GM04504 (cell line): ENCODE measurements around the gene CHP1.
"Not testable (repeated sequence)": the region's sequence is repeated elsewhere in the genome, so short reads cannot be mapped to it uniquely, and the experiment has no call there.

Experiments used
- DNase-seq: peaks from one replicate; pipeline ENCODE4 v3.0.0-alpha.2; 2012; ENCODE audit warnings: low read depth

CHP1 gene

DNA sequence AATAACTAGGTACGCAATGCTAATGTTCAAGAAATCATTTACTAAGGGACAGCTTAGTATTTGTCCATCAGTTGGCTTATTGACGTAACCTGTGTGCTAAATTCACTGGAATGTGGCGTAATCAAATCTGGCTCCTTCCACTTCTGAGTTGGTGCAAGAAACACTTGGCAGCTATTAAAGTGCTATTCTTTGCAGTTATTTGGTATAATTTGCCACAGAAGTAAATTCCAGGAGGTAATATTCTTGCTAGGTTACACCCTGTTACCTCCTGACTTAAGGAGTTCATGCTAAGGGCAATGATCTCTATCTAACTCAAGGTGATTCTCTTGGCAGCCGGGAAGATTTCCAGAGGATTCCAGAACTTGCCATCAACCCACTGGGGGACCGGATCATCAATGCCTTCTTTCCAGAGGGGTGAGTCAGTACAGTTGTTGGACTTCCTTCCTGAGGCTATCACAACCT is 25.5 kb downstream of the CHP1 start:
- no peak for DNase-seq

DNA sequence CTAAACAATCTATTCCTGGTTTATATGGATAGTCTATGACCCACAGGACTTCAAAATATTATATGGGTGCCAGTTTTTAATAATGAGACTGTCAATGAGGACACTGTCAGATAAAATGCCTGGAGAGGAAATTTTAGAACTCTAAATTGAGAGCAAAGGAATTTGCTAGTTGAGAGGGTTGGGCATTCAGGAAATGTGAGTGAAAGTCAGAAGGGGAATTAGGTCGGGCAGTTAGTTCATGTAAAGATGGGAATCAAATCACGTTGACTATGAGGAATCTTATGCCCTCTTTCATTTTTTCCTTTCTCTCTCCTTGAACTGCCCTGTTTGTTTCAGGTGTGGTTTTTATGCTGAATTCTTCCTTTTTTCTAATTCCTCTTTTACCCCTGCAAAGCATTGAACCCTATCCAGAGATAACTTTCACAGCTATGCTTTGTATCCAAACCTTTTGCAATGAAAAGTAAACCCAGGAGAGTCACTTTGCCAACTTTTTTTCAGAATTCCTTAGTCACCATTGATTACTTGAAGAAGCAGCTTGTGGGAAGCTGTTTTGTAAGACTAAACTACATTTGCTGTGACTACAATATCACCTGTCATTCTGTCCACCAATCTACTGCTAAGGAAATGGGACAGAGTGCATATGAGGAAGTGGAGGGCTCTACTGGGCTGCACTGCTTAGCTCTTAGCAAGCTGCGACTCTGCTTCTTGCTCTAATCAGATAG is 27.8 kb downstream of the CHP1 start:
- DNase-seq, result no peak

DNA sequence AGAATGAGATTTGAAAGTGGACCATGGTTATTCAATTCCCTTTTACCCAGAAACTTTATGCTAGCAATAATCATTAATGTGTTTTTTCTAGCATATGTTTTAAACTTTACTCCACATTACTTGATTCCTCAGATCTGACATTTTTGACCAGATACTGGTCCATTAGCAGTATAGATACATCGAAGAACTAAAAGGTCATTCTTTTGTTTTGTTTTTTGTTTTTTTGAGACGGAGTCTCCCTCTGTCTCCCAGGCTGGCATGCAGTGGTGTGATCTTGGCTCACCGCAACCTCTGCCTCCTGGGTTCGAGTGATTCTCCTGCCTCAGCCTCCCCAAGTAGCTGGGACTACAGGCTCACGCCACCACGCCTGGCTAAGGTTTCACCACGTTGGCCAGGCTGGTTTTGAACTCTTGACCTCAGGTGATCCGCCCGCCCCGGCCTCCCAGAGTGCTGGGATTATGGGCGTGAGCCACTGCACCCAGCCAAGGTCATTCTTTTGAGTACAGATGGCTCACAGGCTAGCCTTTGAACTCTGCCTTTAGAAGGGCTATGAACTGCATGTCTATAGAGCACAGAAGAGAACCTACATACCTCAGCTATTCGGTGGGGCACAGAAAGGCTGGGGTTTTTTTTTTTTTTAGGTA is 28.6 kb downstream of the CHP1 start:
- DNase-seq, result no peak

DNA sequence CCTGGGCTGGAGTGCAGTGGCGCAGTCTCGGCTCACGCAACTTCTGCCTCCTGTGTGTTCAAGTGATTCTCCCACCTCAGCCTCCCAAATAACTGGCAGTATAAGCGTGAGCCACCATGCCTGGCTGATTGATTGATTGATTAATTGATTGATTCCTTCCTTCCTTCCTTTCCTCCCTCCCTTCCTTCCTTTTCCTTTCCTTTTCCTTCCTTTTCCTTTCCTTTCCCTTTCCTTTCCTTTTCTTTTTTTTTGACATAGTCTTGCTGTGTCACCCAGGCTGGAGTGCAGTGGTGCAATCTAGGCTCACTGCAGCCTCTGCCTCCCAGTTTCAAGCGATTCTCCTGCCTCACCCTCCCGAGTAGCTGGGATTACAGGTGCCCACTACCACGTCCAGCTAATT is 29.9 kb downstream of the CHP1 start:
- not testable (repeated sequence) for DNase-seq

DNA sequence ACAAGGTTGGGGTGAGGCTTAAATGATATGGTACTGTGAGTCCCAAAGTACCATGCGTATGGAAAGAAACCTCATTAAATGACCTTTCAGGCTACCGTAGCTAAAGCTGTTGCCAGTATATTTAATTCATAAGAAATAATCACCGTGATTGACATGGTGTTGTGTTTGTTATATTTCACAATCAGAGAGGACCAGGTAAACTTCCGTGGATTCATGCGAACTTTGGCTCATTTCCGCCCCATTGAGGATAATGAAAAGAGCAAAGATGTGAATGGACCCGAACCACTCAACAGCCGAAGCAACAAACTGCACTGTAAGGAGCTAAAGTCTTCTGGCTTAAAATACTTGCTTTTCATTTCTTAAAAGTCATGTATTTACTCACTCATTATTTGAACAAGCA is 31.5 kb downstream of the CHP1 start:
- DNase-seq, result no peak

DNA sequence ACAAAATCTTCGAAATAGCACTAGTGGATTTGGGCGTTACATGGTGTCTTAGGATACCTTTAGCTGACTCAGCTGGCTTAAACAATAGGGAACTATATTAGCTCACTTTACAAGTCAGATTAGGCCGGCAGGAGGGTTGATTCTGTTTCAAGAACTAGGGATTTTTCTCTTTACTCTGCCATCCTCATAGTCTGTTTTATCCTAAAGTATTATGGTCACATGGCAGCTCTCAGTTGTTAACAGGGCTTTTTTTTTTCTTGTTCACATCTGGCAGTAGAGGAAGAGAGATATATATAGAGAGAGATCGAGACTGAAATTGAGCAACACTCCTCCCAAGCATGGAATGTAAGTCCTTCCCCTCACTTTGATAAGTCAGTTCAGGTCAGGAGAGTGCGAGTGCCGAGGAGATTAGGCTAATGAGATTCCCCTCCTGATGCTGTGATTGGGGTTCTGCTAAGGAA is 32.9 kb downstream of the CHP1 start:
- DNase-seq, result no peak

DNA sequence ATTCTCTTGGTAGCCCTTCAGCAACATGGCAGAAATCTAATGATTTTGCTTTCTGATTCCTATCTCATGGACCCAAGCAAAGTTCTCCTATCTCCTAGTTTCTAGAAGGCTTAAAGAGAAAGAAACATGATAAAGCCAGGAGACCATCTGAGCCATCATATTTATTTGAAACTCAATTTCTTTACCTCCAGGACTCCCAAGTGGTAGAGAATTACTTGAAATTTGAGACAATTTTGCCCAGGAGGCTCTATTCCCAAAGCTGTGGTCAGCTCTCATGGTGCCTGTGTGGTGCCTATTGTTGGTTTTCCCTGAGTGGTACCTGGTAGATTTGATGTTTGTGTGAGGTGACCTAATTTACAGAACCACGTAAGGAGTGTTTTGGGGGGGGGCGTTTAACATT is 38.8 kb downstream of the CHP1 start:
- DNase-seq, result no peak

DNA sequence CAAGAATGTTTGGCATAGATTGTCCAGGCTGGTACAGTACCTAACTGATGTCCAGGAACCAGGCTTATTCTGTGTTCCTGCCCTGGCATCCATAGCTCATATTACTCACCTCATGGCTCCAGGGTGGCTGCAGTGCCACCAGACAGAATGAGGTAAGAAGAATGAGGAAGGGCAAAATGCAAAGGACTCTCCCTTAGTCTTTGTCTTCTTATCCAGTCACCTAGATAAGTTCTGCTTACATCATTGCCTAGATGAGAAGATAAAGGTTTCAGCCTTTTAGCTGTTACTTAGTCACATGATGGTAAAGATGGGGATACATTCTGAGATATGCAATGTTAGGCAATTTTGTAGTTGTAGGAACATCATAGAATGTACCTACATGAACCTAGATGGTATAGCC is 45.8 kb downstream of the CHP1 start:
- no peak for DNase-seq

DNA sequence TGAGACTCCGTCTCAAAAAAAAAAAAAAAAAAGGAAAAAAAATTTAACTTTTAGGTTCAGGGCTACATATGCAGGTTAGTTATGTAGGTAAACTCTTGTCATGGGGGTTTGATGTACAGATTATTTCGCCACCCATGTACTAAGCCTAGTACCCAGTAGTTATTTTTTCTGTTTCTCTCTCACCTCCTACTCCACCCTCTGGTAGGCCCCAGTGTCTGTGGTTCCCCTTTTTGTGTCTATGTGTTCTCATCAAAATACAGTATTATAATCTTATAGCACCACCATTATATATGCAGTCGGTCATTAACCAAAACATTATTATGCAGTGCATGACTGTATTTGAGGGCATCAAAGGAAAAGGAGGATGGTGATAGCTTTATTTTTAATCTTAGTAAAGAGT is 47.3 kb downstream of the CHP1 start:
- DNase-seq, result no peak

DNA sequence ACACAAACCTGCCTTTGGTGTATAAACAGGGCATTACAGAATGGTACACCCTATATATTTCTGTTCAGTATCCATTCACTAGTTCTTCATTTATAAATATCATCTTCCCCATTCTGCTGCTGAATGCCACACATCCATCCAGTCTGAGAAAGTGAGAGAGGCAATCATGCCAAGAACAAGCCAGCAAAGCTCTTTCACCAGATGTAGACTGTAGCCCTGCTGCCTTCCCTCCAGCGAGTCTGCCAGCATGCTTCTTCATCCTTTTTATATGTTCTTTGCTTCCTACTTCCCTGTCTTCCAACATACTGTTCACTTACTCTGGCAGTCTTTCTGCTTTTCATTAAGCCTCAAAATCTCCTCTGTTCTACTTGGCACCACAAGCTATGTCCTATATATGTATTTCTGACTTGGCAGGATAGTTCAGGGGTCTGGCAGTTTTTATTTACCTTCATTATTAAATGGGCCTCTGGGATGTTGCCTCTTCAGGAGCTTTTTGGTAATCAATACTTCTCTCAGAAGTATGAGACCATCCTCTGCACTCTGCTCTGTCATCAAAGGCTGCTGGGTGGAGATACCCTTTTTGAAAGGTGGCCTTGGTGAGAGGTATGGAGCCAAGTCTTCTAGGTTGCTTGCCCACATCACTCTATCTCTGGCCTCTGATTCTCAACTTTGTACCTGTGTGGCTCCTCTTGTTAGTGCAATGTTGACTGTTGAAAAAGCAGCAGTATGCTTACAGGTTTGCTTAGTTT is 48.6 kb downstream of the CHP1 start:
- DNase-seq, result no peak

DNA sequence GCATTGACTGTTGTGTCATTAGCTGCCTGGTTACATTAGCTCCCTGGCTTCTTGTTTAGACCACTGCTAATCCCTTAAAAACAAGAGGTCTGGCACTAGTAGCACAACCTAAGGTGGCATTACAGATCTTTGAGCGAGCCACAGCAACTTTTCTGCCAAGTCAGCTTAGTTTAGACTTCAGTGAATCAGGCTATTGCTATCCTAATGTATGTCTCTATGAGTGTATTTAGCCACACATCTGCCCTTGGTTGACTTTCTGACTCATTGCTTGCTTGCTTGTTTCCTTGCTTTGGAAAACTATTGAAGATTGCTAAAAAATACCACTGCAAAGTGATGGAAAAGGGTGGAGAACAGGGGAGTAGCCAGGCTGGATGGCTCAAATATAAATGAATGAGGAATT is 50.2 kb downstream of the CHP1 start:
- DNase-seq, result peak; percentile 60

DNA sequence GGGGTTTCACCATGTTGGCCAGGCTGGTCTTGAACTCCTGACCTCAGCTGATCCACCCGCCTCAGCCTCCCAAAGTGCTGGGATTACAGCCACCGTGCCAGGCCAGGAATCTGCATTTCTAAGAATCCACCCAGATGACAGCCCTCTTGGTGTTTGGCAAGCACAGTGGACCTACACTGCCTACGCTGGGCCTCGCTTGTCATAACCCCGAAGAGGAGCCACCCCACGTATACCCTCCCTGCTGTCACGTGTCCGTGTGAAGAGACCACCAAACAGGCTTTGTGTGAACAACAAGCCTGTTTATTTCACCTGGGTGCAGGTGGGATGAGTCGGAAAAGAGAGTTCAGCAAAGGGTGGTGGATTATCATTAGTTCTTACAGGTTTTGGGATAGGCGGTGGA is 51.4 kb downstream of the CHP1 start:
- not testable (repeated sequence) for DNase-seq

DNA sequence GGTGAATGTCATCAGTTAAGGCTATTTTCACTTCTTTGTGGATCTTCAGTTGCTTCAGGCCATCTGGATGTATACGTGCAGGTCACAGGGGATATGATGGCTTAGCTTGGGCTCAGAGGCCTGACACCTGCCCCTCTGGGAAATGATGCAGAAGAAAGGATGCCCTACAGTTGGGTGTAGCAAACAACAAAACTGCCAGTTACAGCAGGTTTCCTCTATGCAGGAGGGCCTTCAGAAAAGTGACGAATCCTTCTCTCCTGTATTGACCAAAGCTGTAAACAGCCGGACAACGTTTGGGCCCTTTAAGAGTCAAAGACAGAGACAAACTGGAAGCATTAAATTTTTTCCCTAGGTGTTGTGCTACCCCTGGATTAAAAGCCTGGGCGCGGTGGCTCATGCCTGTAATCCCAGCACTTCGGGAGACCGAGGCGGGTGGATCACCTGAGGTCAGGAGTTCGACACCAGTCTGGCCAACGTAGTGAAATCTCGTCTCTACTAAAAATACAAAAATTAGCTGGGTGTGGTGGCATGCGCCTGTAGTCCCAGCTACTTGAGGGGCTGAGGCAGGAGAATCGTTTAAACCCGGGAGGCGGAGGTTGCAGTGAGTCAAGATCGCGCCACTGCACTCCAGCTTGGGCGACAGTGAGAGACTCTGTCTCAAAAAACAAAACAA is 52.0 kb downstream of the CHP1 start:
- DNase-seq, result not testable (repeated sequence)

DNA sequence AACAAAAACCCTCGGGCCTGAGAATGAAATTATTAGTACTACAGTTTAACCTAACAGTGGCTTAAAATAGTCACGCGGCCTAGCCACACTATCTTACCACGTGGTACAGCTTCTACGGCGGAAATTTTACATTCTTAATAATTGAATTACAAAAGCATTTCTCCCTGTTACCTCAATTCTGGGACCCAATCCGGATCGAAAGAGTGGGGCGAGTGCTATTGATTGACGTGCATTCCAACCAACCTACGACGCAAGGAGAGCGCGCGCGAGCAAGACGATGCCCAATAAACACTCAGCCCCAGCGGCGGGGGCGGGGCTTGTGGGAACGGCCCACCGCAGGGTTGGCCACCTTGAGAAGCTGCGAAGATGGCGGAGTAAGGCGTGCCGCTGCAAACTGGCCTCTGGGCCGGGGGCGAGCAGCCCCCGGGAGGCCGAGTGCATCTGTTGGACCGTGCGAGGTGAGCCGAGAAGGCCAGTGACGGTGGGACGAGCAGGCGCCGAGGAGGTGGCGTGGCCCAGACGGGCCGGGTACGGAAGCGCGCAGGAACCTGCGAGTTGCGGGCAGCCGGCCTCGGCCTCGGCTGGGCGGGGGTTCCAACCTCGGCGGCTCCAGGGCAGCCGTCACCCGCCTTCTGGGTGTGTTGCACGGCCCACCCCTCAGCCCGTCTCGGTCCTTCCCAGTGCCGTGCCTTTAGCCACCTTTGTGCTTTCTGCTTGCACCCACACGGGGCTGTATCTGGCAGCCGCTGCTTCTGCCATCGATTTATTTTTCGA is 52.8 kb downstream of the CHP1 start:
- peak; percentile 98 for DNase-seq

DNA sequence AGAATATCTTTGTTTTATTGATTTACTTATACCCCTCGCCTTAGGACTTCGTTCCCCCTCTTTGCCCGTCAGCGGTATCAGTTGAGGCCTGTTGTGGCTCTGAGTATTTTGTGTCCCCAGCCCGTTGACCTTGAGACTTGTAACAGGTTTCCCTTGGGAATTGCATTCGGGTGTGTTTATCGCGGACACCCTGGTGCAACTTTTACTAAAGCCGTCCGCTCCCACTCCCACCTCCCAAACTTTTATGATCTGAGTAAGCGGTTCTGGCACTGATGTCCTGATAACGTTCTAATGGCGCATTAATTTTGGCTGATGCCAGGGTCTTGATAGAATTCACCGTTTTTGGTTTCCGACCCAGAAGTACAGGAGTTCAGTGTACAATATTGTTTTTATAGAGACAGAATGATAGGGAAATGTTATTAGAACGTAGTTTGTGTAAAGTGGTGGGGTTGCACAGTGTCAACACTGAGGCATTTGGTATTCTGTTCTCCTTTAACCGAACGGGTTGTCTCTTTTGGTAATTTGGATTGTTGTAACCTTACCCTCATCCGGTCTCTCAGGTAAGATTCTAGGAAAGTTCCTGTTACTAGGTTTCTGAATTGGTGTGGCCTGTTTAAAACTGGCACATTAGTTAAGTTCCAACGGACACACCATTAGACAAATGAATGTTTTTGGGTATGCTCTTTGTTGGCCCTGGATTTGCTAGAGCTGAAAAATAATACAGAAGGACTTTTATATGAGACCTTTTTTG is 53.5 kb downstream of the CHP1 start:
- no peak for DNase-seq

DNA sequence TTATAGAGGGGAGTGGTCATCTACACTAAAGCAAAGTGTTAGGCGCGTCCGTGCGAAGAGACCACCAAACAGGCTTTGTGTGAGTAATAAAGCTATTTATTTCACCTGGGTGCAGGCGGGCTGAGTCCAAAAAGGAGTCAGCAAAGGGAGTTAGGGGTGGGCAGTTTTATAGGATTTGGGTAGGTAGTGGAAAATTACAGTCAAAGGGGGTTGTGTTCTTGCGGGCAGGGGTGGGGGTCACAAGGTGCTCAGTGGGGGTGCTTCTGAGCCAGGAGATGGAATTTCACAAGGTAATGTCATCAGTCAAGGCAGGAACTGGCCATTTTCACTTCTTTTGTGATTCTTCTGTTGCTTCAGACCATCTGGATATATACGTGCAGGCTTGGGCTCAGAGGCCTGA is 54.2 kb downstream of the CHP1 start:
- DNase-seq, result no peak

DNA sequence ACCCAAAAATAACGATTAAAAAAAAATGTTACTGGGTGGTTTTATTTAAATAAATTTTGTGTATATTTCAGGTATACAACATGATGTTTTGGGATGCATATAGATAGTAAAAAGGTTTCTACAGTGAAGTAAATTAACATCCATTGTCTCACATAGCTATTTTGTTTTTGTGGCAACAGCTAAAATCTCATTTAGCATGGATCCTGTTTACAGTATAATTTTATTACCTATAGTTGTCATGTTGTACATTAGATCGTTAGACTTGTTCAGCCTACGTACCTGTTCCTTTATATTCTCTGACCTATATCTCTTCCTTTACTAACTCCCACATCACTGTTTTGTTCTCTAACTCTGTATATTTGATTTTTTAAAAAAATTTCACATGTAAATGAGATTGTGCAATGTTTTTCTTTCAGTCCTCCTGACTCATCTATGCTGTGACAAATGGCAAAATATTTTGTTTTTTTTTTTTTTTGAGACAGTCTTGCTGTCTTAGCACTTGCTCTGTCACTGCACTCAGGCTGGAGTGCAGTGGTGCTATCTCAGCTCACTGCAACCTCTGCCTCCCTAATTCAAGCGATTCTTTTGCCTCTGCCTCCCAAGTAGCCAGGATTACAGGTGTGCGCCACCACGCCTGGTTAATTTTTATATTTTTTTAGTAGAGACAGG is 55.7 kb downstream of the CHP1 start:
- no peak for DNase-seq

DNA sequence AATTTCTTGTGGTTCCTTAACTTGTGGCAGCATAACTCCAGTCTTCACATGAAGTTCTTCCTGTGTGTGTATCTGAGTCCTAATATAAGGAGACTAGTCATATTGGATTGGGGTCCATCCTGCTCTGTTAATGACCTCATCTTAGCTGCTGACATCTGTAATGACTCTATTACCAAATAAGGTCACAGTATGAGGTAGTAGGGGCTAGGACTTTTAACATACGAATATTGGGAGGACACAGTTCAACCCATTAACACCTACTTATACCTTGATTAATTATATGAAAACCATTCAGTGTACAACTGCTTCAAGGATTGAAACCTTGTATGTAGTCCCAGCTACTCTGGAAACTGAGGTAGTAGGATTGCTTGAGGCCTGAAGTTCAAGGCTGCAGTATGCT is 57.4 kb downstream of the CHP1 start:
- no peak for DNase-seq

DNA sequence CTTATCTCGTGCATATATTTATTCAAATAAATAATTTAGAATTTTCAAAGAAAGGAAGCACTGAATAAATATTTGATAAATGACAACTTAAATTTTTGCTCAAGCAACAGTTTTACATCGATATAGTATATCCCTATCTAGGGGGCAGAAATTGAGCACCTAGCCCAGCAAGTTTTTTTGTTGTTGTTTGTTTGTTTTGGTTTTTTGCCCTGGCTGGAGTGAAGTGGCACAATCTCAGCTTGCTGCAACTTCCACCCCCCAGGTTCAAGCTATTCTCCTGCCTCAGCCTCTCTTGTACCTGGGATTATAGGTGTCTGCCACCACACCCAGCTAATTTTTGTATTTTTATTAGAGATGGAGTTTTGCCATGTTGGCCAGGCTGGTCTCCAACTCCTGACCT is 58.9 kb downstream of the CHP1 start:
- no peak for DNase-seq

DNA sequence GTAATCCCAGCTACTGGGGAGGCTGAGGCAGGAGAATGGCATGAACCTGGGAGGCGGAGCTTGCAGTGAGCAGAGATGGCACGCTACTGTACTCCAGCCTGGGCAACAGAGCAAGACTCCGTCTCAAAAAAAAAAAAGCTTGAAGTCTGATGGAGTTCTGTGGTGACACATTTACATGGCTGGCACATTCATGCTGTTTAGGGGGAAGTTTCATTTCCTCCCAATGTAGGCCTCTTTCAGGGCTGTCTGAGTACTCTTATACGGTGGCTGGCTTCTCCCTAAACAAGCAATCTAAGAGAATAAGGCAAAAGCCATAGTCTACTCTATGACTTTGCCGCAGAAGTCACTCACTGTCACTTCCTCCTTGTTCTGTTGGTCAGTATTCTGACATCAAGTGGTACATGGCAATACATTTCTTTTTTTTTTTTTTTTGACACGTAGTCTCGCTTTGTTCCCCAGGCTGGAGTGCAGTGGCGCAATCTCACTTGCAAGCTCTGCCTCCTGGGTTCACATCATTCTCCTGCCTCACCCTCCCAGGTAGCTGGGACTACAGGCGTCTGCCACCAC is 60.1 kb downstream of the CHP1 start:
- DNase-seq, result no peak
